Activated CD8-positive, alpha-beta T cell treated with anti-CD3 and anti-CD28 coated beads for 36 hours (primary cell): Measurements from ENCODE around the gene NDFIP2. TPM values are rescaled to one million over a fixed set of nuclear protein-coding genes. Genes with fewer than 3 reads are reported as not detected.

ENCODE experiments used
- ATAC-seq: fragments of 200-7000 bp; cut with Tn5 transposase; one replicate; pipeline ENCODE4 v1.10.0; 2021; ENCODE audit warnings: mild to moderate bottlenecking, moderate library complexity
- CTCF ChIA-PET: fragments of 350-600 bp; sonication (Branson Sonifier 250); formaldehyde crosslinking; loops from one replicate; lab custom pipeline; 2021; ENCODE audit warnings: antibody characterized with exemption; lab: Charles Lee
- POLR2A ChIA-PET: fragments of 350-600 bp; sonication (Branson Sonifier 250); formaldehyde crosslinking; loops from one replicate; lab custom pipeline; 2021; ENCODE audit warnings: antibody characterized with exemption; lab: Charles Lee
- DNase-seq: peaks from one replicate; pipeline ENCODE4 v3.0.0-alpha.2; 2020
- H3K27ac Mint-ChIP-seq: one replicate; pipeline ENCODE4 v1.8.0; 2021; ENCODE audit warnings: mild to moderate bottlenecking, mixed read lengths
- H3K27me3 Mint-ChIP-seq: one replicate; pipeline ENCODE4 v1.8.0; 2021; ENCODE audit warnings: mixed read lengths
- H3K36me3 Mint-ChIP-seq: one replicate; pipeline ENCODE4 v1.8.0; 2021; ENCODE audit warnings: low read depth, mixed read lengths
- H3K4me1 Mint-ChIP-seq: one replicate; pipeline ENCODE4 v1.8.0; 2021; ENCODE audit warnings: low read depth, mixed read lengths
- H3K4me3 Mint-ChIP-seq: one replicate; pipeline ENCODE4 v1.8.0; 2021; ENCODE audit warnings: mild to moderate bottlenecking, moderate library complexity, mixed read lengths
- H3K9me3 Mint-ChIP-seq: one replicate; pipeline ENCODE4 v1.8.0; 2021; ENCODE audit warnings: mixed read lengths
- intact Hi-C: fragments of 100-400 bp; cut with micrococcal nuclease; formaldehyde crosslinking; loops from one replicate; pipeline ENCODE4 v1.10.0; 2022
- total RNA-seq, 2 experiments: library from RNA; stranded (reverse); gene quantifications; one replicate each; pipeline ENCODE4 v1.2.3, GENCODE V29; 2021
- TF ChIP-seq, protein P1 (sequence below): fragments of 200-600 bp; IDR thresholded peaks from one replicate; pipeline ENCODE4 v1.8.0; 2022; ENCODE audit warnings: antibody characterized with exemption, mild to moderate bottlenecking

NDFIP2 gene
- total RNA-seq, 2 experiments from 2014 or later = 67.4 to 69.1 TPM

DNA sequence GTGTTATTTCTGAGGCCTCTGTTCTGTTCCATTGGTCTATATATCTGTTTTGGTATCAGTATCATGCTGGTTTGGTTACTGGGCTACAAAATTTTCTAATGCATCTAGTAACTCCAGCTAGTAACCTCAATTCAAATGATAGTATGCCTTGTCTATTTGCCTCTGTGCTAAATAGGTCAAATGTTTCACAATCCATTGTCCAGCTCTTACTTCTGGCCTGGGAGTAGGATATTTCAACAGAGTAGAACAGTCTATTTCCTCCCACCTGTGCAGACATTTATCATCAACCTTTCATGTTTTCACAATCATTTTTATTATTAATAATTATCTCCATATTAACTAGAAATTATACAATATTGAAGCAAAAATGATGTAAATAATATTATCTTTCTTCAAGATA, 18.1 kb upstream of the NDFIP2 start:
- CTCF ChIA-PET = interaction anchor here (1.7 kb wide), 1 partner anchor 81 kb away, joined by 3 read pairs; no protein-coding TSS in a partner anchor
- ATAC-seq = no peak
- intact Hi-C loops = no loop called here
- TF ChIP-seq, protein P1, sequence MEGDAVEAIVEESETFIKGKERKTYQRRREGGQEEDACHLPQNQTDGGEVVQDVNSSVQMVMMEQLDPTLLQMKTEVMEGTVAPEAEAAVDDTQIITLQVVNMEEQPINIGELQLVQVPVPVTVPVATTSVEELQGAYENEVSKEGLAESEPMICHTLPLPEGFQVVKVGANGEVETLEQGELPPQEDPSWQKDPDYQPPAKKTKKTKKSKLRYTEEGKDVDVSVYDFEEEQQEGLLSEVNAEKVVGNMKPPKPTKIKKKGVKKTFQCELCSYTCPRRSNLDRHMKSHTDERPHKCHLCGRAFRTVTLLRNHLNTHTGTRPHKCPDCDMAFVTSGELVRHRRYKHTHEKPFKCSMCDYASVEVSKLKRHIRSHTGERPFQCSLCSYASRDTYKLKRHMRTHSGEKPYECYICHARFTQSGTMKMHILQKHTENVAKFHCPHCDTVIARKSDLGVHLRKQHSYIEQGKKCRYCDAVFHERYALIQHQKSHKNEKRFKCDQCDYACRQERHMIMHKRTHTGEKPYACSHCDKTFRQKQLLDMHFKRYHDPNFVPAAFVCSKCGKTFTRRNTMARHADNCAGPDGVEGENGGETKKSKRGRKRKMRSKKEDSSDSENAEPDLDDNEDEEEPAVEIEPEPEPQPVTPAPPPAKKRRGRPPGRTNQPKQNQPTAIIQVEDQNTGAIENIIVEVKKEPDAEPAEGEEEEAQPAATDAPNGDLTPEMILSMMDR = no peak
- Mint-ChIP-seq H3K4me3 (no peak overlapping the region), H3K27me3 (no peaks in the 10 kb centered on the region), H3K9me3 (no peaks in the 10 kb centered on the region), H3K4me1 (peaks cover 16% of the 10 kb centered on the region), H3K27ac (no peak overlapping the region), H3K36me3 (no peaks in the 10 kb centered on the region)
- DNase-seq = no peak
- POLR2A ChIA-PET = no interaction called here

DNA sequence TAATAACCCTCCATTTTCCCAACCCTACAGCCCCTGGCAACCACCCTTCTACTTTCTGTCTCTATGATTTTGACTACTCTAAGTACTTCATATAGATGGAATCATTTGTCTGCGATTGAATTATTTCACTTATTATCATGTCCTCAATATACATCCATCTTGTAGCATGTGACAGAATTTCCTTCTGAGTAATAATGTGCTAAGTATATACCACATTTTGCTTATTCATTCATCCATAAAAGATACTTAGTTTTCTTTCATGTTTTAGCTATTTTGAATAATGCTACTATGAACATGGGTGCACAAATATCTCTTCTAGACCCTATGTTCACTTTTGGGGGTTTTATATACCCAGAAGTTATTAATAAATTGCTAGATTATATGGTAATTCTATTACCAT, 17.4 kb upstream of the NDFIP2 start:
- Mint-ChIP-seq H3K27ac (no peak overlapping the region), H3K9me3 (no peaks in the 10 kb centered on the region), H3K4me1 (peaks cover 17% of the 10 kb centered on the region), H3K4me3 (no peak overlapping the region), H3K36me3 (no peaks in the 10 kb centered on the region), H3K27me3 (no peaks in the 10 kb centered on the region)
- DNase-seq = no peak
- ChIA-PET POLR2A (no interaction called here), CTCF (interaction anchor here (1.0 kb wide), 2 partner anchors 17 to 39 kb away, joined by 3 to 4 read pairs; partner anchors contain the start of gene NDFIP2)
- TF ChIP-seq, protein P1 = no peak
- ATAC-seq = peak; percentile 37
- intact Hi-C loops = no loop called here

DNA sequence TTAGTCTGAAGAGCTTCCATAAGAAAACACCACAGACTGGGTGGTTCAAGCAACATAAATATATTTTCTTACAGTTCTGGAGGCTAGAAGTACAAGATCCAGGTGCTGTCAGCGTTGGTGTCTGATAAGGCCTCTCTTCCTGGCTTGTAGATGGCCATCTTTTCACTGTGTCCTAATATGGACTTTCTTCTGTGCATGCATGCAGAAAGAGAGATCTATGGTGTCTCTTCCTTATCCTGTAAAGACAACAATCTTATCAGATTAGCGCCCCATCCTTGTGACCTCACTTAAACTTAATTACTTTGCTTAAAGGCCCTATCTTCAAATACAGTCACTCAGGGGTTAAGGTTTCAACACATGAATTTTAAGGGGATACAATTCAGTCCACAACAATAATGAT, 14.1 kb upstream of the NDFIP2 start:
- no peak for ATAC-seq
- H3K9me3 Mint-ChIP-seq = no peaks in the 10 kb centered on the region
- H3K27me3 Mint-ChIP-seq = no peaks in the 10 kb centered on the region
- H3K4me1 Mint-ChIP-seq = peaks cover 20% of the 10 kb centered on the region
- no peak overlapping the region for H3K27ac Mint-ChIP-seq
- ChIA-PET POLR2A (interaction anchor here (1.8 kb wide), 1 partner anchor 14 kb away, joined by 7 read pairs; the partner anchor contains the start of gene NDFIP2), CTCF (interaction anchor here (1.3 kb wide), 1 partner anchor 12 kb away, joined by 5 read pairs; no protein-coding TSS in a partner anchor)
- intact Hi-C loops = no loop called here
- H3K4me3 Mint-ChIP-seq = no peak overlapping the region
- TF ChIP-seq, protein P1 = no peak
- H3K36me3 Mint-ChIP-seq = no peaks in the 10 kb centered on the region
- no peak for DNase-seq

DNA sequence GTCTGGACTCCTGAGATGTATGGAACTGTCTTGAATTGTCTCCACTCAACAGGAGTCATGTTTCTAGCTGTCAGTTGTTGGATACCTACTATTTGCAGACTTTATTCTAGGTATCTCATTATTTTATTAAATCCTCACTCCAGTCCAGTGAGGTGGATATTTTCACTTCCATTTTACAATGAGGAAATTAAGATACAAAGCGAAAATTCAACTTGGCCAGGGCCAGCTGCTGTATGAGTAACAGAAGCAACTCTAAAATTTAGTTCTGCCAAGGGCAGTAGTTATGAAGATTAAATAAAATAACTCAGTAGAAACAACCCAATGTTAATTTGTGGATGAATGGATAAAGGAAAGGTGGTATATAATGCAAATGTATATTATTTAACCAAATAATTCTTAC, 12.6 kb upstream of the NDFIP2 start:
- CTCF ChIA-PET = interaction anchor here (1.3 to 2.3 kb wide), 2 partner anchors 10 to 45 kb away, joined by 5 to 6 read pairs; no protein-coding TSS in a partner anchor
- ATAC-seq (peak; percentile 14), DNase-seq (no peak)
- Mint-ChIP-seq H3K27ac (no peak overlapping the region), H3K4me1 (peaks cover 16% of the 10 kb centered on the region), H3K4me3 (no peak overlapping the region), H3K36me3 (no peaks in the 10 kb centered on the region), H3K27me3 (no peaks in the 10 kb centered on the region), H3K9me3 (no peaks in the 10 kb centered on the region)
- intact Hi-C loops = no loop called here
- POLR2A ChIA-PET = no interaction called here
- TF ChIP-seq, protein P1 = no peak

GRCh38 chr13:79468819-79469218, 12.1 kb upstream of the NDFIP2 start:
- CTCF ChIA-PET = interaction anchor here (2.3 kb wide), 1 partner anchor 45 kb away, joined by 6 read pairs; no protein-coding TSS in a partner anchor
- intact Hi-C loops = no loop called here

More at GRCh38 chr13:79468819-79469218, 12.1 kb upstream of the NDFIP2 start:
- POLR2A ChIA-PET = no interaction called here
- H3K9me3 Mint-ChIP-seq = no peaks in the 10 kb centered on the region
- DNase-seq (no peak), ATAC-seq (peak; percentile 55)
- no peaks in the 10 kb centered on the region for H3K36me3 Mint-ChIP-seq
- H3K27ac Mint-ChIP-seq = no peak overlapping the region
- peaks cover 12% of the 10 kb centered on the region for H3K4me1 Mint-ChIP-seq
- H3K27me3 Mint-ChIP-seq = no peaks in the 10 kb centered on the region
- TF ChIP-seq, protein P1 = no peak
- no peak overlapping the region for H3K4me3 Mint-ChIP-seq
